Activated CD4-positive, alpha-beta T cell treated with anti-CD3 and anti-CD28 coated beads, Interleukin-2, amount 10 ng/mL, durations not matched to agents 24 days and 14 days (primary cell): ENCODE measurements around the gene FPGS. TPM values are rescaled to one million over a fixed set of nuclear protein-coding genes. Genes with fewer than 3 reads are reported as not detected.
A peak's percentile ranks its signal among the peaks of the same experiment; 100 is the strongest.
"Not testable (repeated sequence)": the region's sequence is repeated elsewhere in the genome, so short reads cannot be mapped to it uniquely, and the experiment has no call there.

Source experiments
- DNase-seq: peaks from one replicate; pipeline ENCODE4 v3.0.0; 2022
- H3K27ac Mint-ChIP-seq: one replicate; pipeline ENCODE4 v1.8.0; 2022; ENCODE audit warnings: mild to moderate bottlenecking, mixed read lengths
- H3K27me3 Mint-ChIP-seq: one replicate; pipeline ENCODE4 v1.8.0; 2022; ENCODE audit warnings: mixed read lengths
- H3K36me3 Mint-ChIP-seq: one replicate; pipeline ENCODE4 v1.8.0; 2022; ENCODE audit warnings: low read depth, mild to moderate bottlenecking, mixed read lengths
- H3K4me1 Mint-ChIP-seq: one replicate; pipeline ENCODE4 v1.8.0; 2021; ENCODE audit warnings: mixed read lengths
- H3K4me3 Mint-ChIP-seq: one replicate; pipeline ENCODE4 v1.8.0; 2022; ENCODE audit warnings: mild to moderate bottlenecking, moderate library complexity, mixed read lengths
- H3K9me3 Mint-ChIP-seq: one replicate; pipeline ENCODE4 v1.8.0; 2021; ENCODE audit warnings: mixed read lengths
- intact Hi-C: fragments of 100-400 bp; cut with micrococcal nuclease; formaldehyde crosslinking; loops from one replicate; pipeline ENCODE4 v1.15.1; 2023
- total RNA-seq: library from RNA; stranded (reverse); gene quantifications from 2 replicates; pipeline ENCODE4 v1.2.3, GENCODE V29; 2022

FPGS gene
- total RNA-seq, 1 donor from 2014 or later: 126 TPM

DNA sequence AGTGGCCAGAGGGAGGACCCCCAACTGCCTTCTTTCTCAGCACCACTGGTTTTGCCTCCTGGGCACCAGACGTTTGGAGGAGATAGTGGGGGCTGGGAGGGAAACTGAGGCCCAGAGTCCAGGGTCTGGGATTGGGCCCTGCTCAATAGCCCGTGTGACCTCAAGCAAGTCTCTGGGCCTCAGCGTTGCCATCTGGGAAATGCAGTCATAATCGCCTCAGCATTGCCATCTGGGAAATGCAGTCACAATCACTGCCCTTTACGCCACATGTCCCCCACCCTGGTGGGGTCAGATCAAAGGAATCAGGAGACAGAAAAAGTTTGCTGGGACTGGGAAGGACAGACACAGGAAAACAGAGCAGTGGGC, 25.8 kb upstream of the FPGS start:
- H3K27me3 Mint-ChIP-seq: no peaks in the 10 kb centered on the region
- peak overlapping the region; percentile 98 for H3K4me3 Mint-ChIP-seq
- peaks cover 43% of the 10 kb centered on the region for H3K4me1 Mint-ChIP-seq
- peak overlapping the region; percentile 98 for H3K27ac Mint-ChIP-seq
- DNase-seq: peak; percentile 76
- no peaks in the 10 kb centered on the region for H3K9me3 Mint-ChIP-seq
- peaks cover 21% of the 10 kb centered on the region for H3K36me3 Mint-ChIP-seq
- intact Hi-C loops: loop anchor here (2.0 to 5.0 kb wide), 3 partner anchors 325 to 350 kb away; partner anchors contain the start of genes LRSAM1, PTGES2 and RPL12

DNA sequence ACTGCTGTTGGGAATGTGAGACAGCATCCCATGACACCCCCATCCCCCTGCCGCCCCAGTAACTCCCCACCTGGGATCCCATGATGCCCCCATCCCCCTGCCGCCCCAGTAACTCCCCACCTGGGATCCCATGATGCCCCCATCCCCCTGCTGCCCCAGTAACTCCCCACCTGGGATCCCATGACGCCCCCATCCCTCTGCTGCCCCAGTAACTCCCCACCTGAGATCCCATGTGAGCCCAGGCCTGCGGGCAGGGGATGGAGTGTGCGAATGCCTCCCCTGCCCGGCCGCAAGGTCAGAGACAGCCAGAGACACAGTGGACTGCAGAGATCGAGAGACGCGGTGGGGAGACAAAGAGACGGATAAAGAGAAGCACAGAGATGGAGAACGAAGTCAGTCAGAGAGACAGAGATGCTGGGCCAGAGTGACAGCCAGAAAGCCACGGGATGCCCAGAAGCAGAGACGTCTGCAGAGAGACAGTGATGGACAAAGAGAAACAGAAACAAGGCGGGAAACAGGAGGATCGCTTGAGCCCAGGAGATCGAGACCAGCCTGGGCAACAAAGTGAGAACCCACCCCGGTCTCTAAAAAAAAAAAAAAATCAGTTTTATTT, 25.2 kb upstream of the FPGS start:
- Mint-ChIP-seq H3K36me3 (peaks cover 21% of the 10 kb centered on the region), H3K27ac (peak overlapping the region; percentile 98), H3K9me3 (no peaks in the 10 kb centered on the region), H3K4me3 (peak overlapping the region; percentile 98), H3K4me1 (peaks cover 45% of the 10 kb centered on the region), H3K27me3 (no peaks in the 10 kb centered on the region)
- DNase-seq: peak; percentile 79
- intact Hi-C loops: loop anchor here (2.0 to 5.0 kb wide), 3 partner anchors 325 to 350 kb away; partner anchors contain the start of genes LRSAM1, PTGES2 and RPL12

DNA sequence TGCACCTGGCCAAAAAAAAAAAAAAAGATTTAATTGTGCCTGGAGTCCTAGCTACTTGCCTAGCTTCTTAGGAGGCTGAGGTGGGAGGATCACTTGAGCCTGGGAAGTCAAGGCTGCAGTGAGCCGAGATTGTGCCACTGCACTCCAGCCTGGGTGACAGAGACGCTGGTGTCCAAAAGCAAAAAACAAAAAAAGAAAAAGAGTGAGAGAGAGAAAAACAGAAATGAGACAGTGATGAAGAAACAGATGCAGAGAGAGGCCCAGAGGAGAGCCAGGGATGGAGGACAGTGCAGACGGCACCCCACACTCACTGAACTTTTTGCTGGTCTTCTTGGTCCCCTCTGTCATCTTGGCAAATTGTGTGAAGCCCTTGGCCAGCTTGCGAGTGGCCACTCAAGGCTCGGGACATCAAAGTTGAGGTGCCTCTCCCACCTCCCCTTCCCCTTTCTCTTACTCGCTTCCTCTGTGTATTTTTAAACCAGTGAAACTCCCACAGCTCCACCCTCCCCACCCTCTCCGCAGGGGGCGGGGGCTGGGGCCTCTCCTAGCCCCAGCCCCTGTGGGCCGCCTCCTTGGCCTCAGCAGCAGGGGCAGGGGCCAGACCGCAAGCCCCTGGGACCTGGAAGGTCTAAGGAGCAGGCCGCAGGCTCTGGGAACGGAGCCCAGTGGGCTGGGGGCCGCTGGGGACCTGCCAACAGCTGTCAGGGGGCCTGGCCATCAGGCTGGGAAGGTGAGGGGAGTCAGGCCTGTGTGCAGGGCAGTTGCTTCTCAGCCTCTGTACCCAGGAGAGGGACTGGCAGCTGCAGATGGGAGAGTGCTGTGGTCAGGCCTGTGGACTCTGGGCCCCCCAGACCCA, 24.2 kb upstream of the FPGS start, which contains the start of gene SH2D3C:
Gene SH2D3C, minus strand, starts transcription at position 387 of the 856 bp plus-strand sequence. Its CDS starts 39 bp downstream, at position 348.
- Mint-ChIP-seq H3K36me3 (peaks cover 14% of the 10 kb centered on the region), H3K4me1 (peaks cover 52% of the 10 kb centered on the region), H3K4me3 (peak within 1 kb of the TSS; percentile 98), H3K9me3 (no peaks in the 10 kb centered on the region), H3K27me3 (no peaks in the 10 kb centered on the region), H3K27ac (peak within 1 kb of the TSS; percentile 98)
- intact Hi-C loops: loop anchor here (2.0 to 5.0 kb wide), 3 partner anchors 14 to 351 kb away; partner anchors contain the start of genes LRSAM1 and RPL12
- DNase-seq: peak; percentile 89

DNA sequence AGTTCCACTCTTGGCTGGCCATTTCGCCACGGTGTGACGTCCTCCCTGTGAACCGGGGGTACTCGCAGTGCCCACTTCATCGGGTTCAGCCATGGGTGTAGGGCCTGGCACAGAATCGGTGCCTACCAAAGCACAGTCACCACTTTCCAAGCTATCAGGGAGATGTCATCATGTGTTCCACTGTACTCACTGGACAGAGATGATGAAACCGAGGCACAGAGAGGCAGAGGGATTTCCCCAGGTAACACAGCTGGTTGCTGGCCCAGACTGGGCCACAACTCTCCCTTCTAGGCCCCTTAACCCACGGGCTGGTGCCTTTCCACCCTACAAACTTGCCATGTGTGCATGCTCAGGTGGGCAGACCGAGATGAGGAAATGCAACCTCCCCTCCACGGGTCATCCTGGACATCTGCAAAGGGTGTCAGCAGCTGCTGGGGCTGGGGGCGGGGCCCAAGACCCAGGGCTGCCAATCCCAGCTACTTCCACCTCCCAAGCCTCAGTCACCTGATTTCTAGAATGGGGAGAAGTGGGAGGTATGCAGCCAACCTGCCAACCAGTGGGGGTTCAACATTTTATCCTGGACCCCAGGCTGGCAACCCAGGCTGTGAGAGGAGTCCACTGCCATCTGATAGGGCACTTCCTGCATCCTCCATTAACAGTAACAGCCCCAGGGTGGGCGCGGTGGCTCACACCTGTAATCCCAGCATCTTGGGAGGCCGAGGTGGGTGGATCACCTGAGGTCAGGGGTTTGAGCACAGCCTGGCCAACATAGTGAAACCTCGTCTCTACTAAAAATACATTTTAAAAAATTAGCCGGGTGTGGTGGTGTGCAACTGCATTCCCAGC, 23.3 kb upstream of the FPGS start:
- intact Hi-C loops: loop anchor here (2.0 to 5.0 kb wide), 3 partner anchors 15 to 352 kb away; partner anchors contain the start of genes LRSAM1 and RPL12
- Mint-ChIP-seq H3K27me3 (no peaks in the 10 kb centered on the region), H3K4me3 (peak overlapping the region; percentile 98), H3K27ac (peak overlapping the region; percentile 98), H3K4me1 (peaks cover 55% of the 10 kb centered on the region), H3K36me3 (peaks cover 8% of the 10 kb centered on the region), H3K9me3 (no peaks in the 10 kb centered on the region)
- peak; percentile 86 for DNase-seq

DNA sequence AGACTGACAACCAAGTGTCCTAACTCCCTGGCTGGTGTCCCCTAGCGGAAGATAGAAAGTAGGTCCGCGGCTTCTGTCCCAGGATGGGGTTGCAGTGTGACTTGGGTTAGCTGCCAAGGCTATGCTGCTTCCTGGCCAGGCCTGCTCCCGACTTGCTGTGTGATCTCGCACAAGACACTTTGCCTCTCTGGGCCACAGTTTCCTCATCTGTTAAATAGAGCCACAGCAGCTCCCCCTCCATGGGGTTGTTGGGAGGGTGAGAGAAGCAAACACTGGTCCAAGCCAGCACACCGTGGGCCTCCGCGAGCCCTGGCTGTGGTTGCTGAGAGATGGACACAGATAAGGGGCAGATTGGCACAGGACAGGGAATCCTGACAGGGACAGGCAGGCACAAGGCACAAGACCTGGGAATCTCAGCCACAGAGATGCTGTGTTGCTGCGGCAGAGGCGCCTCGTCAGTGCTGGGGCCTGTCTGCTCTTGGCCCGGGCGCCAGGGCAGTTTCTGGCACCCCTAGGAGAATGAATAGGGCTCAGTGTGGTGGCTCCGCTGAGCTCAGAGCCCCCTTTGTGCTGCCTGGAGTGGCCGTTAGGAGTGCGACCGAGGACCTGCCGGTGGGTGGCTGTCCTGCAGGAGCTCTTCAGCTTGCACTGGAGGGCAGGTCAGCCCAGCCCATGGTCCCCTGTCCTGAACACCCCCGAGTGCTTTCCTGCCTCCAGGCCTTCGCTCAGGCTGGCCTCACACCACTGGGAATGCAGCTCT, 22.4 kb upstream of the FPGS start:
- intact Hi-C loops: loop anchor here (10.0 kb wide), 2 partner anchors 254 to 284 kb away; partner anchors contain the start of genes NAIF1 and SLC25A25
- peak; percentile 66 for DNase-seq
- Mint-ChIP-seq H3K4me3 (peak overlapping the region; percentile 40), H3K36me3 (peaks cover 6% of the 10 kb centered on the region), H3K27ac (peak overlapping the region; percentile 79), H3K4me1 (peaks cover 60% of the 10 kb centered on the region), H3K27me3 (no peaks in the 10 kb centered on the region), H3K9me3 (no peaks in the 10 kb centered on the region)

DNA sequence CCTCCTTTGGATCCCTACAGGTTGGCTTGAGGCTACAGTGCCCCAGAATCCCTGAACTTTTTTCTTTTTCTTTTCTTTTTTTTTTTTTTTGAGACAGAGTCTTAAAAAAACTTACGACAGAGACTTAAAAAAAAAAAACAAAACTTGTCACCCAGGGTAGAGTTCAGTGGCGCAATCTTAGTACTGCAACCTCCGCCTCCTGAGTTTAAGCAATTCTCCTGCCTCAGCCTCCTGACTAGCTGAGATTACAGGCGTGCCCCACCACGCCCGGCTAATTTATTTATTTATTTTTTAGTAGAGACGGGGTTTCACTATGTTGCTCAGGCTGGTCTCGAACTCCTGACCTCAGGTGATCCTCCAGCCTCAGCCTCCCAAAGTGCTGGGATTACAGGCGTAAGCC, 21.8 kb upstream of the FPGS start:
- H3K27me3 Mint-ChIP-seq, H3K36me3 Mint-ChIP-seq, H3K4me3 Mint-ChIP-seq, DNase-seq, H3K9me3 Mint-ChIP-seq: not testable (repeated sequence)
- intact Hi-C loops: loop anchor here (10.0 kb wide), 2 partner anchors 254 to 284 kb away; partner anchors contain the start of genes NAIF1 and SLC25A25
- Mint-ChIP-seq H3K4me1 (peaks cover 60% of the 10 kb centered on the region), H3K27ac (peak overlapping the region; percentile 56)

DNA sequence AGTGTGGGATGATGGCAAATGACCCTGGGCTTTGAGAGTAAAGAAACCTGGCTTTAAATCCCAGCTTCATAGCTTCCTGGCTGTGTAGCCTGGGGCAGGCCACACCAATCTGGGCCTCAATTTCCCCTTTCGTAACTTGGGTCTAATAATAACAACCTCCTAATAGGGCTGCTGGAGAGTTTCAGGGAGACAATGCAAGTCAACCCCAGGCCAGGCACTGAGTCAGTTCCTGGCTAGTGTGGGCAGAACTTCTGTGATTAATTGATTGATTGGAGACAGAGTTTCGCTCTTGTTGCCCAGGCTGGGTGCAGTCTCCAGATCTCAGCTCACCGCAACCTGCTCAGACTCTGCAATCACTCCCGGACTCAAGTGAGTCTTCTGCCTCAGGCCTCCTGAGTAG, 20.9 kb upstream of the FPGS start:
- Mint-ChIP-seq H3K4me1 (peaks cover 57% of the 10 kb centered on the region), H3K9me3 (no peaks in the 10 kb centered on the region), H3K36me3 (peaks cover 10% of the 10 kb centered on the region), H3K4me3 (peak overlapping the region; percentile 57), H3K27me3 (no peaks in the 10 kb centered on the region), H3K27ac (peak overlapping the region; percentile 84)
- intact Hi-C loops: loop anchor here (2.0 to 10.0 kb wide), 3 partner anchors 123 to 283 kb away; partner anchors contain the start of genes NAIF1 and SLC25A25
- no peak for DNase-seq

DNA sequence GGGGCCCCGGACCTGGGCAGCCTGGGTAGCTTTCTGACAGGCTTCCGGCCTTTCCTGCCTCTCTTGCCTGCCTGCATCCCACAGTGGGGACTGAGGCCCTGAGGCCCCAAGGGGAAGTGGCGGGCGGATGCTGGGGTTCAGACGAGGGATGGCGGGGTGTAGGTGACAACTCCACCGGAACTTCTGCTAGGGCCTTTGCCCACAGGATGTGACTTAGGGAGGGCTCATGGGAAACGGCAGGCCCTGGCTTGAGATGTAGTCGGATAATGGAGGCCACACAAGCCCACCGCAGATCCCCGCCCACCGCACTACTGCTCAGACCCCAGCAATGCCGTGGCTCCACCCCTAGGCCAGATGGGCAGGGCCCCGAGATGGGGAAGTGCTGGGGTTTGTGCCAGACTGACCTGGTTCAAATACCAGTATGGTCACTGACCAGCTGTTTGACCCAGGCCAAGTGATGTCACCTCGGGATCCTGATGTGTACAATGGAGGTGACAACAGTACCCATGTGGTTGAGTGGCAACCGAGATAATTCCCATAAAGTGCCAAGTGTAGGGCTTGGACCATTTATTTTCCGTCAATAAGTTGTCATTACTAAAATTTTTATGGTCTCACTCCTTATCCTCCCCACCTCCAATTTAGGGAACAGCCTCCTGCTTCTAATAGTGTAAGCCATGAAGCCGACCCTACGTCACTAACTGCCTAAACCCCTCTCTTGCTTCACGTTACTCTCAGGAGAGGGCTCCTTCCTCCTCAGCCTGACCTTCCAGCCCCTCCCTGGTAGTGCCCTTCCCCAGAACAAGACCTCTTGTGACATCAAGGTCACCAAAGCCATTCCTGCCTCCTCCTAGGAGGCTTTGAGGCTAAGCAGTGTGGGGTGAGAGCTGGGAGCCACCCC, 19.3 kb upstream of the FPGS start:
- Mint-ChIP-seq H3K27me3 (no peaks in the 10 kb centered on the region), H3K4me1 (peaks cover 60% of the 10 kb centered on the region), H3K9me3 (no peaks in the 10 kb centered on the region), H3K27ac (peak overlapping the region; percentile 98), H3K36me3 (peaks cover 16% of the 10 kb centered on the region), H3K4me3 (peak overlapping the region; percentile 82)
- intact Hi-C loops: loop anchor here (2.0 to 10.0 kb wide), 3 partner anchors 121 to 281 kb away; partner anchors contain the start of genes NAIF1 and SLC25A25
- peak; percentile 93 for DNase-seq

DNA sequence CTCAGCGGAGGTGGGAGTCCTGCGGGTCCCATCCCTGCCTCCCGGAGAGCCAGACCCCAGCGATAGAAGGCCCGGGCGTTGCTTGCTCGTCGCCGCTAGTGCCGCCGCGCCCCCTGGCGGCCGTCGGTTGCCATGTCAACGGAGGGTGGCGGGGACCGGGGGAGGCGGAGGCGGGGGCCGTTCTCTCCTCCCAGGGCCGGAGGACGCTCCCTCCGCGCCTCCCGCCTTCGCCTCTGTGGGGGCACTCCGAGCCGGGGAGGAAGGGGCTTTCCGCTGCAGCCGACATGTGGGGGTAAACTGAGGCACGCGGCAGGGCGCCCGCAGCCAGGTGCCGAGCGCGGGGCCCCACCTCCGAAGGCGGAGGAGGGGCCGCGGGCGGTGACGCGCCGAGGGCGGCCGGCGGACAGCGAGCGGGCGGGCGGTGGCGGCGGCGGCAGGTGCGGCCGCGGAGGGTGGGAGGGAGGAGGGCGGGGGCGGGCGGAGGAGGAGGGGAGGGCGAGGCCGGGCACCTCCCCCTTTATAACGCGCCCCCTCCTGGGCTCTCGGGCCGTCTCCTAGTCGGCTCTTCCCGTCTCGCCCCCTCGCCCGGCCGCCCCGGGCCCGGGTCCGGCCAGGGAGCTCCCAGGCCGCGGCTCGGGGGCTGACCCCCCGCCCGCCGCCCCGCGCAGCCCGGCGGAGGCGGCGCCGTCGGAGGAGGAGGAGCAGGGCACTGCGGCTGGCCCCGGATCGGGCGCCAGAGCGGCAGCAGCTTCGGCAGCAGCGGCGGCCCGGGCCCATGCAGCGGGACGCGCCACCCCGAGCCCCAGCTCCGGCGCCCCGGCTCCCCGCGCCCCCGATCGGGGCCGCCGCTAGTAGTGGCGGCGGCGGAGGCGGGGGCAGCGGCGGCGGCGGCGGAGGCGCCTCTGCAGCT, 17.4 kb upstream of the FPGS start:
- peaks cover 57% of the 10 kb centered on the region for H3K4me1 Mint-ChIP-seq

DNA sequence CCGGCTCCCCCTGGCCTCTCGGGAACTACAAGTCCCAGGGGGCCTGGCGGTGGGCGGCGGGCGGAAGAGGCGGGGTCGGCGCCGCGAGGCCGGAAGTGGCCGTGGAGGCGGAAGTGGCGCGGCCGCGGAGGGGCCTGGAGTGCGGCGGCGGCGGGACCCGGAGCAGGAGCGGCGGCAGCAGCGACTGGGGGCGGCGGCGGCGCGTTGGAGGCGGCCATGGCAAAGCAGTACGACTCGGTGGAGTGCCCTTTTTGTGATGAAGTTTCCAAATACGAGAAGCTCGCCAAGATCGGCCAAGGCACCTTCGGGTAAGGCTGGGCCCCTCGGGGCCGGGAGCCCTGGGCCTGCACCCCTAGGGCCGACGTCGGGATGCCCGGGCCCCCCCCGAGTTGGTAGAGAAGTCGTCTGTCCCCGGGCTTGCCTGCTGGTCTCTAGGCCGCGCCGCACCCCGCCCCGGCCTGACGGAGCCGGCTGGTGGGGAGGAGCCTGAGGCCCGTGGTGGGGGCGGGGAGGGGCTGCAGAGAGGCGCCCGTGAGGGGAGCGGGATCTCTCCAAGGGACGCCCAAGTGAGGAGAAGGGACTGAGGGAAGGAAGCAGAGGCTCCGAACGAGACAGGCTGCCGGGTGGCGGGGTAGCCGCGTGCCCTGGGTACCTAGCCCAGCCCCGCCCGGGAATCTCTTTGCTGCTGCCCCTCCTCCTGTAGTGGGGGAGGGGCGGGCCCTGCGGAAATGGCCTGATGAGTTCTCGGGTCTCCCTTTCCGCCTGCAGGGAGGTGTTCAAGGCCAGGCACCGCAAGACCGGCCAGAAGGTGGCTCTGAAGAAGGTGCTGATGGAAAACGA, 16.5 kb upstream of the FPGS start, which contains the start of gene CDK9:
Gene CDK9, plus strand, starts transcription at position 102 of the 840 bp plus-strand sequence. Its CDS starts 115 bp downstream, at position 217.
- Mint-ChIP-seq H3K9me3 (no peaks in the 10 kb centered on the region), H3K27ac (peak within 1 kb of the TSS; percentile 98), H3K4me1 (peaks cover 58% of the 10 kb centered on the region), H3K27me3 (no peaks in the 10 kb centered on the region), H3K36me3 (peaks cover 40% of the 10 kb centered on the region), H3K4me3 (peak within 1 kb of the TSS; percentile 99)
- intact Hi-C loops: loop anchor here (1.0 to 10.0 kb wide), 7 partner anchors 15 to 279 kb away; partner anchors contain the start of genes FPGS, NAIF1, SLC25A25 and ST6GALNAC4
- DNase-seq: peak; percentile 98

More for the DNA sequence above, 17.4 kb upstream of the FPGS start:
- peak overlapping the region; percentile 99 for H3K4me3 Mint-ChIP-seq
- intact Hi-C loops: loop anchor here (1.0 to 10.0 kb wide), 6 partner anchors 14 to 280 kb away; partner anchors contain the start of genes NAIF1, SLC25A25, ST6GALNAC4 and TOR2A
- H3K27me3 Mint-ChIP-seq: no peaks in the 10 kb centered on the region
- H3K36me3 Mint-ChIP-seq: peaks cover 33% of the 10 kb centered on the region
- no peaks in the 10 kb centered on the region for H3K9me3 Mint-ChIP-seq
- peak overlapping the region; percentile 98 for H3K27ac Mint-ChIP-seq
- DNase-seq: peak; percentile 97
